Nephron (organoid): Measurements from ENCODE around the gene HEATR9.

Source experiments
- H3K27ac Mint-ChIP-seq, 3 experiments: 2 replicates each; pipeline ENCODE4 v1.8.0; 2020; ENCODE audit warnings: mixed read lengths in 3 of 3, mild to moderate bottlenecking in 2 of 3, moderate library complexity in 1 of 3
- H3K27me3 Mint-ChIP-seq: 2 replicates; pipeline ENCODE4 v1.8.0; 2021; ENCODE audit warnings: low read depth, mild to moderate bottlenecking, moderate library complexity, mixed read lengths
- H3K36me3 Mint-ChIP-seq: 2 replicates; pipeline ENCODE4 v1.8.0; 2020; ENCODE audit warnings: low read depth, mixed read lengths
- H3K4me1 Mint-ChIP-seq: 2 replicates; pipeline ENCODE4 v1.8.0; 2020; ENCODE audit warnings: mixed read lengths
- H3K4me3 Mint-ChIP-seq, 3 experiments: 2 replicates each; pipeline ENCODE4 v1.8.0; 2020; ENCODE audit warnings: mild to moderate bottlenecking in 3 of 3, mixed read lengths in 3 of 3, moderate library complexity in 2 of 3
- H3K9me3 Mint-ChIP-seq: 2 replicates; pipeline ENCODE4 v1.8.0; 2020; ENCODE audit warnings: mixed read lengths
- TF ChIP-seq, protein P1 (sequence below), 3 experiments: fragments of 200-600 bp; sonication (generic); IDR thresholded peaks; one replicate each; pipeline ENCODE4 v1.5.0; 2021; ENCODE audit warnings: antibody characterized with exemption in 3 of 3; ENCODE audit not compliant: unreplicated experiment in 3 of 3

The HEATR9 gene, protein sequence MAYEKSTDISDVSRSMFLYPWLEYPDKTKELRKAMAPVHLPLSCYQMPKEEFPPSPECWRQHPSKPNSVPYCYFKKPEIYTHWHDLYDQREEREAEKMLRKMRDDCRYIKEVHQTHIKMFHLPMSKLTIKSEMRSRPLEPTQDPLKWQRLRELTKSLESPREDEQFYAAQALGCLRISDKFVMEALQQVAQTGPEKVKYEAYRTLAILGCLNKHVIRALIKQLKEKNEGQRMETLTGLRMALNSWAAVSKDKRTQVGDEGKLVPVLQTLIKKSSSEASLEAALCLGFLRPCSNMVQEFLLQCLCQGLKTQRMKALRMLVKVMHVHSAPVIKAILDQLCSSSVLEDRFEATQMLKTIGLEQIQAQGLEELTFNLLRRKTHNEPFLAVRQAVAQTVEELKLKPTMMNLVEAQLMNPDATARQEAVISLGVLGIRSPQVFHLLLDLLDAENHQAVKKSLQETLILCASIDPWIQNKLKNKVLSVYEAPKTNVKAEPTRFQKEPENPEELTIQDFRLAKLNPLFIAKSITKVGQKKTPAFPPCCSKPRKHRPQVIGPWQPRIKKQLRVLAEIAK

DNA sequence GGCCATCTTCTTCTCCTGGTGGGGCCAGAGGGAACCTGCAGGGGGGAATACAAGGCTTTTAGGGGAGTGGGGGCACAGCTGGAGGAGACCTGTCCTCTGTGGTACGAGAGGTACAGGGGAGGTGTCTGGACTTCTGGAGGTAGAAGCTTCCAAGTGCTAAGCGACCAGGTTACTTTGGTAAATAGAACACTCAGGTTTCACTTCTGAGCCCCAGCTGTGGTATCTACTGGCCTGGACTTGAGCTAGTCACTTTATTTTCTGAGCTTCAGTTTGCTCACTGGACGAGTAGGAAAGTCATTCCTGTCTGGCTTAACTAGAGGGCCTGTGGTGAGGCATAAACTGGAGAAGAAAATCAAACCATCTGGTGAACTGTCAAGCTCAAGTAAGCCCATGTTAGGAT, at the start of gene HEATR9:
Gene HEATR9, minus strand, starts transcription at position 155 of the 400 bp plus-strand sequence. Its CDS starts 149 bp downstream, at position 6.
- Mint-ChIP-seq H3K4me3 (no peak within 1 kb of the TSS), H3K27ac (no peak within 1 kb of the TSS), H3K27me3 (no peaks in the 10 kb centered on the region), H3K9me3 (no peaks in the 10 kb centered on the region), H3K4me1 (peaks cover 11% of the 10 kb centered on the region), H3K36me3 (no peaks in the 10 kb centered on the region)
- TF ChIP-seq, protein P1, sequence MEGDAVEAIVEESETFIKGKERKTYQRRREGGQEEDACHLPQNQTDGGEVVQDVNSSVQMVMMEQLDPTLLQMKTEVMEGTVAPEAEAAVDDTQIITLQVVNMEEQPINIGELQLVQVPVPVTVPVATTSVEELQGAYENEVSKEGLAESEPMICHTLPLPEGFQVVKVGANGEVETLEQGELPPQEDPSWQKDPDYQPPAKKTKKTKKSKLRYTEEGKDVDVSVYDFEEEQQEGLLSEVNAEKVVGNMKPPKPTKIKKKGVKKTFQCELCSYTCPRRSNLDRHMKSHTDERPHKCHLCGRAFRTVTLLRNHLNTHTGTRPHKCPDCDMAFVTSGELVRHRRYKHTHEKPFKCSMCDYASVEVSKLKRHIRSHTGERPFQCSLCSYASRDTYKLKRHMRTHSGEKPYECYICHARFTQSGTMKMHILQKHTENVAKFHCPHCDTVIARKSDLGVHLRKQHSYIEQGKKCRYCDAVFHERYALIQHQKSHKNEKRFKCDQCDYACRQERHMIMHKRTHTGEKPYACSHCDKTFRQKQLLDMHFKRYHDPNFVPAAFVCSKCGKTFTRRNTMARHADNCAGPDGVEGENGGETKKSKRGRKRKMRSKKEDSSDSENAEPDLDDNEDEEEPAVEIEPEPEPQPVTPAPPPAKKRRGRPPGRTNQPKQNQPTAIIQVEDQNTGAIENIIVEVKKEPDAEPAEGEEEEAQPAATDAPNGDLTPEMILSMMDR (IDR thresholded peaks at IDR 0.05; ENCODE audit: unreplicated experiment in 3 of 3), result no peak

DNA sequence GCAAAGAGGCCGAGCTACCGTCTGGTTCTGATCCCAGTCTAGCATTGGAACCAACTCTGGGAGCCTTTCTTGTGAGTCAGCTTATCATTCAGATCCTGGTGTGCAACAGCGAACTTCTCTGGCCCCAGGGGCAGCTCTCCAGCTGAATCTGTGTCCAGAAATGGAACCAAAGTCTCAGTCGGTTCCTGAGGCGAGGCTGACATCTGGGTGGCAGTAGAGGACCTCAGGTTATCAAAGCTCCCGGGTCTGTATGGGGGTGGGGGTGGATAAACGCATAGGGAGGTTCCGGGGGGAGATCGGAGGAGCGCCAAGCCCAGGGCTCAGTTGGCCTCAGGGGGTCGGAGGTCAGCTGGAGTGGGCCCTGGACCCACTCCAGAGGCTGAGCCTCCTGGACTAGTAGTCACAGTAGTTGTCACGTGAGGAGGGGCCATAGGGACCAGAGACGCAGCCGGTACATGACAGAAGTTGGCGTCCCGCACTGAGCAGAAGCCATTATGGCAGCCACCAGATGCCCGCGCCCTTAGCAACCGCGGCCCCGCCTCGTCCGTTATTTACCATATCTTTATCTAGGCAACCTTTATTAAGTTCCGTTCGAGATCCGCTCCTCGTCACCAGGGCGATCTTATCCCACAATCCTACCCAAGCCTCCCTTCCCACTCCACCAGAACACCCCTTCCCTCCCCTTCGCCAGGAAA, 49.0 kb upstream of the HEATR9 start:
- Mint-ChIP-seq H3K4me3 (no peak overlapping the region), H3K9me3 (peaks cover 6% of the 10 kb centered on the region), H3K4me1 (peaks cover 11% of the 10 kb centered on the region), H3K36me3 (peaks cover 3% of the 10 kb centered on the region), H3K27ac (no peak overlapping the region), H3K27me3 (peaks cover 6% of the 10 kb centered on the region)
- TF ChIP-seq, protein P1 (IDR thresholded peaks at IDR 0.05; ENCODE audit: unreplicated experiment in 3 of 3), result no peak

DNA sequence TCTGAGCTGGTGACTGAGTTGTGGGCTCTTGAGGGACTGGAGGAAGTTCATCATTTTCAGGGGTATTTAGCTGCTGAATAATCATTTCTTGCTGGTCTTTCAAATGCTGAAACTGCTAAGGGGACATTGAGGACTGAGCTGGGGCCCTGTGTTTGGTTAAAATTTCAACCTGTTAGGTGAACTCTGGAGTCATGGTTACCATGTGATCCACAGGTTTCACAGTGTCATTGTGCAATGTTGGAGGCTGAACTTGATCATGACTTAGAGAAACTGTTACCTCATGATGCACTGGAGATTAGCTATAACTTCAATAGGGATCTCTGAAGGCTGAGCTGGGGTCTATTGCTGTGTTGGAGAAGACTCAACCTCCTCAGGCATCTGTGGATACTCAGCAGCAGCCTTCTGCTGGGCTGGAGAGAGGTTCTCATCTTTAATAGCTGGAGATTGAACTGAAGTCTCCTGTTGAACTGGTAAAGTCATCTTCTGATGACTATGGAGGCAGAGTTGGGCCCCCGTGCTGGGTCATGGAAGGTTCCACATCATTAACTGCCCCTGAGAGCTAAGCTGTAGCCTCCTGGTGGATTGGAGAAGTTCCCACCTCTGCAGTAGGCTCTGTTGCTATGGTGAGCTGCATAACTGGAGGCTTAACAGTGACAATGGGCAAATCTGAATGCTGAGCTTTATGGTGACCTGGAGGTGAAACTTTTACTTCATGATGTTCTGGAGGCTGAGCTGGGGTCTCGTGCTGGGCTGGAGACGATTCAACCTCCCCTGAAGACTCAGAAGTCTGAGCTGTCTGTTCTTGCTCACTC, 46.7 kb upstream of the HEATR9 start:
- Mint-ChIP-seq H3K36me3 (peaks cover 3% of the 10 kb centered on the region), H3K27ac (peak overlapping the region in 1 of 3 experiments; percentile 56), H3K4me3 (no peak overlapping the region), H3K4me1 (peaks cover 7% of the 10 kb centered on the region), H3K9me3 (peaks cover 14% of the 10 kb centered on the region), H3K27me3 (peaks cover 6% of the 10 kb centered on the region)
- TF ChIP-seq, protein P1 (IDR thresholded peaks at IDR 0.05; ENCODE audit: unreplicated experiment in 3 of 3), result no peak

DNA sequence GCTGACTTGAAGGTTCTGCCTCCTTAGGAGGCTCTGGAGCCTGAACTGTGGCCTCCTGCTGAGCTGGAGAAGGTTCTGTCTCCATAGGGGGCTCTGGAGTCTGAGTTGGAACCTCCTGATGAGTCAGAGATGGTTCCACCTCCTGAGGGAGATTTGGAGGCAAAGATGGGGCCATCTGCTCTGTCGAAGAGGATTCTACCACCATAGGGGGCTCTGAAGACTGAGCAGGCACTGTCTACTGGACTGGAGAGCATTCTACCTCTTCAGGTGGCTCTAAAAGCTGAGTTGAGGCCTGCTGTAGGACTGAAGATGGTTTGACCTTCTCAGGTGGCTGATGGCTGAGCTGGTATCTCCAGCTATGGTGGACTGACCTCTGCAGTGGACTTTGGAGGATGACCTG, 45.7 kb upstream of the HEATR9 start:
- H3K27ac Mint-ChIP-seq, result no peak overlapping the region
- no peak overlapping the region for H3K4me3 Mint-ChIP-seq
- H3K4me1 Mint-ChIP-seq, result peaks cover 7% of the 10 kb centered on the region
- TF ChIP-seq, protein P1 (IDR thresholded peaks at IDR 0.05; ENCODE audit: unreplicated experiment in 3 of 3), result no peak
- peaks cover 6% of the 10 kb centered on the region for H3K27me3 Mint-ChIP-seq
- peaks cover 11% of the 10 kb centered on the region for H3K9me3 Mint-ChIP-seq
- peaks cover 3% of the 10 kb centered on the region for H3K36me3 Mint-ChIP-seq

DNA sequence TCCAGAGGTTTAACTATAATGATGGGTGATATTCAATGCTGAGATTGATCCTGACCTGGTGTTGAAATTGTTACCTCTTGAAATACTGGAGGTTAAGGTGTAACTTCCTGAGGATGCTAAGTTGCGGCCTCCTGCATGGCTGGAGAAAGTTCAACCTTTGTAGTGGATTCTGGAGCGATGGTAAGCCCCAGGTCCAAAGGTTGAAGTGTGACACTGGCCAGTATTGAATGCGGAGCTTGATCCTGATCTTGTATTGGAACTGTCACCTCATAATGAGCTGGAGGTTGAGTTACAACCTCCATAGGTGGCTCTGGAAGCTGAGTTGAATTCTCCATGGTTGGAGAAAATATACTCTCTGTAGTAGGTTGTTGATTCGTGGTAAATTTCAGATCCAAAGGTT, 44.9 kb upstream of the HEATR9 start:
- Mint-ChIP-seq H3K36me3 (peaks cover 3% of the 10 kb centered on the region), H3K9me3 (peaks cover 15% of the 10 kb centered on the region), H3K27me3 (peaks cover 6% of the 10 kb centered on the region), H3K4me1 (peaks cover 5% of the 10 kb centered on the region), H3K4me3 (no peak overlapping the region), H3K27ac (no peak overlapping the region)
- TF ChIP-seq, protein P1 (IDR thresholded peaks at IDR 0.05; ENCODE audit: unreplicated experiment in 3 of 3), result no peak
